RWPE1 (cell line): ENCODE data around the gene HSP90B1.

Experiments used
- CTCF ChIA-PET: fragments of 350-600 bp; sonication (Branson Sonifier 250); formaldehyde crosslinking; extraction: SDS; loops from one replicate; lab custom pipeline; 2021; lab: Yijun Ruan, JAX
- POLR2A ChIA-PET: fragments of 400-600 bp; formaldehyde crosslinking; extraction: SDS; loops from one replicate; lab custom pipeline; 2020; ENCODE audit warnings: antibody characterized with exemption; ENCODE audit not compliant: low non-redundant PET; lab: Yijun Ruan, JAX
- DNase-seq: peaks from one replicate; pipeline ENCODE4 v3.0.0; 2012; ENCODE audit warnings: low spot score
- H3K27ac ChIP-seq: fragments of 450-650 bp; 2 replicates; pipeline ENCODE4 v1.5.1; 2017
- CTCF ChIP-seq: fragments of 450-650 bp; conservative IDR thresholded peaks from 2 replicates; pipeline ENCODE4 v1.5.1; 2017; ENCODE audit warnings: low read depth, mild to moderate bottlenecking

Gene HSP90B1

DNA sequence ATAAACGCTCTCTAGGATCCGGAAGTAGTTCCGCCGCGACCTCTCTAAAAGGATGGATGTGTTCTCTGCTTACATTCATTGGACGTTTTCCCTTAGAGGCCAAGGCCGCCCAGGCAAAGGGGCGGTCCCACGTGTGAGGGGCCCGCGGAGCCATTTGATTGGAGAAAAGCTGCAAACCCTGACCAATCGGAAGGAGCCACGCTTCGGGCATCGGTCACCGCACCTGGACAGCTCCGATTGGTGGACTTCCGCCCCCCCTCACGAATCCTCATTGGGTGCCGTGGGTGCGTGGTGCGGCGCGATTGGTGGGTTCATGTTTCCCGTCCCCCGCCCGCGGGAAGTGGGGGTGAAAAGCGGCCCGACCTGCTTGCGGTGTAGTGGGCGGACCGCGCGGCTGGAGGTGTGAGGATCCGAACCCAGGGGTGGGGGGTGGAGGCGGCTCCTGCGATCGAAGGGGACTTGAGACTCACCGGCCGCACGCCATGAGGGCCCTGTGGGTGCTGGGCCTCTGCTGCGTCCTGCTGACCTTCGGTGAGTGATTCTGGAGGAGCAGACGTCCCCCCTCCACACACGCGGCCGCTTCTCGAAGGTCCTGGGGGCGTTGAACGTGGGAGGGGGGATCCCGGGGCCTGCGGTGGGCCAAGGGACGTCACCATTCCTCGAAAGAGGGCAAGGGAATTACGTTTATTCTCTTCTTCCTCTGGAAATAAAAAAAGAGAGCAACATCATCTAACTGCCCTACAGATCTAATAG, at the start of gene HSP90B1:
Gene HSP90B1 (plus strand): TSS at position 377 of the 753 bp plus-strand sequence. CDS start 106 bp downstream, at position 483.
- DNase-seq = peak; percentile 100
- H3K27ac ChIP-seq = peak within 1 kb of the TSS; percentile 91
- ChIA-PET CTCF (no interaction called here), POLR2A (interaction anchor here (0.9 to 1.2 kb wide), 2 partner anchors 22 to 35 kb away, joined by 3 read pairs; partner anchors contain the start of gene TDG)
- TF ChIP-seq CTCF = no peak

GRCh38 chr12:103881261-103881660, 48.9 kb upstream of the HSP90B1 start:
- H3K27ac ChIP-seq = no peak overlapping the region
- ChIA-PET POLR2A (no interaction called here), CTCF (no interaction called here)
- no peak for TF ChIP-seq CTCF
- no peak for DNase-seq

DNA sequence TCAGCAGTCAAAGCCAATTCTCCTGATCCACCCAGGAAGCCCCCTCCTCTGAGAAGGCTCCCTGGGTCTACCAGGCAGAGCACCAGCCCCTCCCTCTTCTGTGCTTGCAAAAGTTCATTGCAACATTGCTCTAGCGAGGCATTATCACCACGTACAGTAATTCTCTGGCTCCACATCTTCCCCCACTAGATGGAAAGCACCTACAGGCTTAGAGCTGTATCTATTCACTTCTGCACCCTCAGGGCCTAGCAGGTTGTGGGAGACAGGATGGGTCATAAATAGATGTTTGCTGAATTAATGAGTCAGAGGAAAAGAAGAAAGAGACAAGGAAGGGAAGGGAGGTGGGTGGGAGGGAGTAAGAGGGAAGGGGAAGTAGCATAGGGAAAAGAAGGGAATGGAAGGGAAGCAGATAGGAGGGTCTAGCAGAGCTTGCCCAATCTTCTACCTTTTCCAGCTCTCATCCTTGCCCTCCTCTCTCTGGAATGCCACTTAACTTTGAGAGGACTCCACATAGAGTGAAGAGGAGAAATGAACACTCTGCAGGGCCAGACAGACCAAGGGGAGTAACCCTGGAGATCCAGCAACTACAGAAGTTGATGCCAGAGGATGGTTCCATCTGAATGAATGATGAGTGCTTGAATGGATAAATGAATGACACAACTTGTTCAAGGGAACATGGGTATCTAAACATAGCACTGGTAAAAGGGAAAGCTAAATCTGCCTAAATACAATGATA, 47.2 kb upstream of the HSP90B1 start:
- CTCF ChIA-PET = no interaction called here
- no peak for DNase-seq
- POLR2A ChIA-PET = no interaction called here
- TF ChIP-seq CTCF = no peak
- H3K27ac ChIP-seq = no peak overlapping the region

- CTCF ChIA-PET = interaction anchor here (0.6 to 0.7 kb wide), 4 partner anchors 11 to 1299 kb away, joined by 3 to 4 read pairs (median 3); no protein-coding TSS in a partner anchor
- no peak overlapping the region for H3K27ac ChIP-seq
- no peak for DNase-seq
- TF ChIP-seq CTCF = no peak
- POLR2A ChIA-PET = no interaction called here
These were observed 46.3 kb upstream of the HSP90B1 start for GRCh38 chr12:103883908-103884307.

GRCh38 chr12:103884316-103884715, 45.9 kb upstream of the HSP90B1 start:
- peak; percentile 26; the same call in 1 of the 2 replicates for TF ChIP-seq CTCF
- CTCF ChIA-PET = interaction anchor here (0.6 to 0.7 kb wide), 5 partner anchors 11 to 1299 kb away, joined by 3 to 4 read pairs (median 3); no protein-coding TSS in a partner anchor
- no peak overlapping the region for H3K27ac ChIP-seq
- peak; percentile 32 for DNase-seq
- POLR2A ChIA-PET = no interaction called here

DNA sequence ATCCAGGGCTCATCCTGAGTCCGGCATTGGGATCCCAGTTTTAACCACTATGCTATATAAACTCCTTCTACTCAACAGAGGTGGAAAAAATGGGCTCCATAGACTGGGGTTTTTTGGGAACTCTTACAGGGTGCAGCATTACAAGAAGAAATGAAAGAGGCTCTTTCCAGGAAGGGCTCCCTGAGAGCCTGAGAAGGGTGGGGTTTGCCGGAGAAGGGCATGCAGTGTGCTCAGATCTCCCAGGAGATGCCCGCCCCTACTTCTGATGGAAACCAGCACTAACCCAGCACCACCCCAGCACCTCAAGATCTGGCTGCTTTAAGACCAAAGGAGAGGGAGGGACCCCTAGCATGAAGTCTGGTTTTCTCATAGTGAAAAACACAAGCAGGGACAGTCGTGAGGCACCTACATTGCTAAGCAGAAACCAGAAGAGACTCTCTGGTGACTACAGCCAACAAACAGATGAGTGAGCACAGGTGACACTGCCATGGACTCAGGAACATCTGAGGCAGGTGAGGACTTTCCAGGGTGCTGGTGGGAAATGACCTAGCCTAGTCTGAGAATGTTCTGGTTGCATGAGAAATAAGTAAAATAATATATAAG, 43.9 kb upstream of the HSP90B1 start:
- POLR2A ChIA-PET = no interaction called here
- DNase-seq = no peak
- CTCF ChIA-PET = no interaction called here
- H3K27ac ChIP-seq = no peak overlapping the region
- no peak for TF ChIP-seq CTCF
